ENCODE measurements around the gene GALNT3. TPM values are rescaled to one million over a fixed set of nuclear protein-coding genes. Genes with fewer than 3 reads are reported as not detected.

Gene GALNT3
- total RNA-seq, 1 experiment from 2014 or later: 20.2 TPM

GRCh38 chr2:165706960-165707487 lies 87.0 kb downstream of the GALNT3 start:
- no peak for TF ChIP-seq CTCF (IDR thresholded peaks at IDR 0.05; ENCODE audit: unreplicated experiment)
- Mint-ChIP-seq H3K4me1 (ENCODE audit: insufficient read depth, unreplicated experiment) (no peaks in the 10 kb centered on the region), H3K27me3 (ENCODE audit: insufficient read depth, unreplicated experiment) (peaks cover 13% of the 10 kb centered on the region), H3K4me3 (ENCODE audit: unreplicated experiment) (no peak overlapping the region), H3K9me3 (ENCODE audit: unreplicated experiment) (peaks cover 14% of the 10 kb centered on the region), H3K27ac (ENCODE audit: low read depth, unreplicated experiment) (no peak overlapping the region), H3K36me3 (ENCODE audit: insufficient read depth, unreplicated experiment) (no peaks in the 10 kb centered on the region)
- no TSS peak for BruUV-seq (replicated peaks)
- POLR2A ChIA-PET: interaction anchor here (1.3 kb wide), 1 partner anchor 10 kb away, joined by 5 read pairs; no protein-coding TSS in a partner anchor
- no peak for DNase-seq (ENCODE audit: unreplicated experiment)
- intact Hi-C loops (cut with micrococcal nuclease): no loop called here
- CTCF ChIA-PET: interaction anchor here (0.5 to 1.0 kb wide), 2 partner anchors 13 to 264 kb away, joined by 3 read pairs; no protein-coding TSS in a partner anchor

- Mint-ChIP-seq H3K4me3 (ENCODE audit: unreplicated experiment) (no peak overlapping the region), H3K36me3 (ENCODE audit: insufficient read depth, unreplicated experiment) (no peaks in the 10 kb centered on the region), H3K27me3 (ENCODE audit: insufficient read depth, unreplicated experiment) (peaks cover 33% of the 10 kb centered on the region), H3K27ac (ENCODE audit: low read depth, unreplicated experiment) (no peak overlapping the region), H3K9me3 (ENCODE audit: unreplicated experiment) (no peaks in the 10 kb centered on the region), H3K4me1 (ENCODE audit: insufficient read depth, unreplicated experiment) (no peaks in the 10 kb centered on the region)
- no peak for TF ChIP-seq CTCF (IDR thresholded peaks at IDR 0.05; ENCODE audit: unreplicated experiment)
- BruUV-seq (replicated peaks): no TSS peak
- no peak for DNase-seq (ENCODE audit: unreplicated experiment)
- intact Hi-C loops (cut with micrococcal nuclease): no loop called here
- POLR2A ChIA-PET: interaction anchor here (0.7 kb wide), 1 partner anchor 334 kb away, joined by 3 read pairs; no protein-coding TSS in a partner anchor
- CTCF ChIA-PET: interaction anchor here (0.6 to 6.2 kb wide), 9 partner anchors 12 to 310 kb away, joined by 3 to 45 read pairs (median 4); partner anchors contain the start of gene GALNT3
Observed at GRCh38 chr2:165701147-165701546, 92.9 kb downstream of the GALNT3 start.

GRCh38 chr2:165700531-165700930 lies 93.5 kb downstream of the GALNT3 start:
- POLR2A ChIA-PET: interaction anchor here (0.7 kb wide), 1 partner anchor 333 kb away, joined by 3 read pairs; no protein-coding TSS in a partner anchor

More at GRCh38 chr2:165700531-165700930, 93.5 kb downstream of the GALNT3 start:
- CTCF ChIA-PET: interaction anchor here (0.5 to 6.2 kb wide), 11 partner anchors 11 to 331 kb away, joined by 3 to 45 read pairs (median 4); no protein-coding TSS in a partner anchor
- Mint-ChIP-seq H3K27me3 (ENCODE audit: insufficient read depth, unreplicated experiment) (peaks cover 39% of the 10 kb centered on the region), H3K9me3 (ENCODE audit: unreplicated experiment) (no peaks in the 10 kb centered on the region), H3K36me3 (ENCODE audit: insufficient read depth, unreplicated experiment) (no peaks in the 10 kb centered on the region), H3K4me1 (ENCODE audit: insufficient read depth, unreplicated experiment) (no peaks in the 10 kb centered on the region), H3K27ac (ENCODE audit: low read depth, unreplicated experiment) (no peak overlapping the region), H3K4me3 (ENCODE audit: unreplicated experiment) (no peak overlapping the region)
- no TSS peak for BruUV-seq (replicated peaks)
- no peak for DNase-seq (ENCODE audit: unreplicated experiment)
- no peak for TF ChIP-seq CTCF (IDR thresholded peaks at IDR 0.05; ENCODE audit: unreplicated experiment)
- intact Hi-C loops (cut with micrococcal nuclease): no loop called here

Measured in MCF 10A (cell line).